HCT116 (cell line): ENCODE results near the gene INPP5E. TPM values are rescaled to one million over a fixed set of nuclear protein-coding genes. Genes with fewer than 3 reads are reported as not detected.

Source experiments
- ATAC-seq: fragments of 200-7000 bp; cut with Tn5 transposase; 2 replicates; pipeline ENCODE4 v1.9.1; 2020; ENCODE audit warnings: mild to moderate bottlenecking, moderate library complexity
- BruUV-seq: library from RNA; stranded (reverse); fragments of 400-500 nt; replicated peaks from 2 replicates; lab custom pipeline; 2021; lab: Mats Ljungman, UMichigan
- CTCF ChIA-PET: fragments of 300-600 bp; sonication (Branson Sonifier 250); formaldehyde crosslinking; loops from one replicate; lab custom pipeline; 2021; ENCODE audit warnings: antibody characterized with exemption; lab: Charles Lee
- POLR2A ChIA-PET: fragments of 300-600, 350-600 bp; sonication (Branson Sonifier 250); formaldehyde crosslinking; loops from one replicate; lab custom pipeline; 2021; ENCODE audit warnings: antibody characterized with exemption; lab: Charles Lee
- RAD21 ChIA-PET, 2 experiments: fragments of 300-600 bp; sonication (Branson Sonifier 250); formaldehyde crosslinking; loops; one replicate each; lab custom pipeline; 2023; ENCODE audit warnings: low total read pairs in 2 of 2; ENCODE audit not compliant: uncharacterized antibody in 2 of 2, unreplicated experiment in 2 of 2, low non-redundant PET in 1 of 2; lab: Charles Lee
- DNase-seq: peaks from one replicate; pipeline ENCODE4 v3.0.0-alpha.2; 2010; ENCODE audit warnings: low read depth, low spot score
- H2AFZ ChIP-seq: fragments of 200-600 bp; shearing (Covaris generic), sonication (generic); 2 replicates; pipeline ENCODE4 v1.6.1; 2017; ENCODE audit warnings: low read depth, mixed run types, mixed read lengths, antibody characterized with exemption, low read length; ENCODE audit not compliant: poor library complexity, severe bottlenecking
- H3K27ac ChIP-seq: 2 replicates; pipeline ENCODE4 v1.5.1; 2012; ENCODE audit warnings: low read depth, low read length
- H3K27me3 ChIP-seq: fragments of 200-600 bp; sonication (generic); 2 replicates; pipeline ENCODE4 v1.6.1; 2016; ENCODE audit warnings: mixed run types, low read length, mixed read lengths; ENCODE audit not compliant: insufficient read depth
- H3K36me3 ChIP-seq, 2 experiments: fragments of 200-500 bp in 1 of 2; fragments of 200-600 bp in 1 of 2; sonication (Bioruptor generic) in 1 of 2; sonication (generic) in 1 of 2; 2 replicates each; pipeline versions ENCODE4 v1.5.1 to v1.6.1; 2014 to 2016; ENCODE audit warnings: low read length in 2 of 2, inconsistent platforms in 1 of 2, mixed read lengths in 1 of 2, mixed run types in 1 of 2; ENCODE audit not compliant: insufficient read depth in 2 of 2, control insufficient read depth in 1 of 2
- H3K4me1 ChIP-seq, 2 experiments: fragments of 200-600 bp in 1 of 2; sonication (generic) in 1 of 2; 2 replicates each; pipeline versions ENCODE4 v1.5.1 to v1.6.1; 2012 to 2017; ENCODE audit warnings: low read length in 2 of 2, inconsistent platforms in 1 of 2, mild to moderate bottlenecking in 1 of 2, mixed read lengths in 1 of 2, mixed run types in 1 of 2, moderate library complexity in 1 of 2; ENCODE audit not compliant: insufficient read depth in 2 of 2, control insufficient read depth in 1 of 2
- H3K4me2 ChIP-seq: fragments of 200-600 bp; sonication (generic); 2 replicates; pipeline ENCODE4 v1.6.1; 2017; ENCODE audit warnings: mixed run types, low read length, mixed read lengths
- H3K4me3 ChIP-seq, 2 experiments: fragments of 200-600 bp in 1 of 2; sonication (generic) in 1 of 2; replicated peaks in 1 of 2; 2 replicates each; pipeline ENCODE4 v1.5.1; 2011 to 2016; ENCODE audit warnings: low read length in 2 of 2, control low read depth in 1 of 2, low read depth in 1 of 2, mild to moderate bottlenecking in 1 of 2, mixed read lengths in 1 of 2, mixed run types in 1 of 2
- H3K79me2 ChIP-seq: fragments of 200-600 bp; sonication (generic); 2 replicates; pipeline ENCODE4 v1.6.1; 2017; ENCODE audit warnings: mild to moderate bottlenecking, mixed run types, low read length, moderate library complexity, mixed read lengths; ENCODE audit not compliant: insufficient read depth
- H3K9ac ChIP-seq: fragments of 200-600 bp; sonication (generic); 2 replicates; pipeline ENCODE4 v1.6.1; 2016; ENCODE audit warnings: low read length, mixed read lengths
- H3K9me2 ChIP-seq: fragments of 200-600 bp; sonication (generic), shearing (Covaris generic); 2 replicates; pipeline ENCODE4 v1.6.1; 2017; ENCODE audit warnings: mixed run types, mild to moderate bottlenecking, moderate library complexity; ENCODE audit not compliant: insufficient read depth
- H3K9me3 ChIP-seq, 2 experiments: fragments of 200-500 bp in 1 of 2; fragments of 200-600 bp in 1 of 2; sonication (Bioruptor generic) in 1 of 2; sonication (generic) in 1 of 2; 2 replicates each; pipeline ENCODE4 v1.6.1; 2014 to 2017; ENCODE audit warnings: low read length in 2 of 2, mixed read lengths in 2 of 2, inconsistent platforms in 1 of 2, low read depth in 1 of 2, mild to moderate bottlenecking in 1 of 2, mixed run types in 1 of 2, moderate library complexity in 1 of 2; ENCODE audit not compliant: control insufficient read depth in 1 of 2, insufficient read depth in 1 of 2
- H4K20me1 ChIP-seq: fragments of 200-600 bp; sonication (generic), shearing (Covaris generic); 2 replicates; pipeline ENCODE4 v1.6.1; 2017; ENCODE audit warnings: mixed run types, mild to moderate bottlenecking, moderate library complexity; ENCODE audit not compliant: insufficient read depth
- ATF3 ChIP-seq: IDR thresholded peaks from 2 replicates; pipeline ENCODE4 v1.6.1; 2012
- CTCF ChIP-seq, 3 experiments: fragments of 200-600 bp in 1 of 3; sonication (generic) in 1 of 3; IDR thresholded peaks in 2 of 3; conservative IDR thresholded peaks in 1 of 3; 2 replicates each; pipeline ENCODE4 v1.5.1; 2012 to 2017; ENCODE audit warnings: low read depth in 2 of 3, low read length in 2 of 3, antibody characterized with exemption in 1 of 3, borderline replicate concordance in 1 of 3, control low read depth in 1 of 3, mild to moderate bottlenecking in 1 of 3, mixed read lengths in 1 of 3, mixed run types in 1 of 3, moderate library complexity in 1 of 3; ENCODE audit not compliant: insufficient read depth in 1 of 3
- EGR1 ChIP-seq: IDR thresholded peaks from 2 replicates; pipeline ENCODE4 v1.6.1; 2012; ENCODE audit warnings: low read depth
- ELF1 ChIP-seq: IDR thresholded peaks from 2 replicates; pipeline ENCODE4 v1.6.1; 2012; ENCODE audit warnings: low read depth, borderline replicate concordance
- EZH2phosphoT487 ChIP-seq: fragments of 200-600 bp; IDR thresholded peaks from 2 replicates; pipeline ENCODE4 v1.6.1; 2018; ENCODE audit warnings: antibody characterized with exemption, borderline replicate concordance
- FOSL1 ChIP-seq: IDR thresholded peaks from 2 replicates; pipeline ENCODE4 v1.6.1; 2012; ENCODE audit warnings: low read depth
- SP1 ChIP-seq: IDR thresholded peaks from 2 replicates; pipeline ENCODE4 v1.6.1; 2012; ENCODE audit warnings: low read depth
- TCF7L2 ChIP-seq: IDR thresholded peaks from 2 replicates; pipeline ENCODE4 v1.7.0; 2011; ENCODE audit warnings: borderline replicate concordance, inconsistent platforms; ENCODE audit not compliant: insufficient read depth, insufficient read length; ENCODE audit errors: extremely low read depth
- YY1 ChIP-seq: IDR thresholded peaks from 2 replicates; pipeline ENCODE4 v1.6.1; 2011; ENCODE audit warnings: low read length, low read depth, moderate library complexity, mild to moderate bottlenecking; ENCODE audit not compliant: insufficient replicate concordance; ENCODE audit errors: extremely low read depth
- ZBTB33 ChIP-seq: IDR thresholded peaks from 2 replicates; pipeline ENCODE4 v1.6.1; 2011; ENCODE audit warnings: mild to moderate bottlenecking, low read length, moderate library complexity; ENCODE audit not compliant: insufficient replicate concordance; ENCODE audit errors: extremely low read depth
- ZFX ChIP-seq: fragments of 450-650 bp; IDR thresholded peaks from 2 replicates; pipeline ENCODE4 v1.6.1; 2017
- ZNF274 ChIP-seq: fragments of 200-500 bp; sonication (Bioruptor generic); IDR thresholded peaks from 2 replicates; pipeline ENCODE4 v1.6.1; 2014; ENCODE audit warnings: mild to moderate bottlenecking, low read depth, low read length, inconsistent platforms
- intact Hi-C: fragments of 100-400 bp; cut with micrococcal nuclease; formaldehyde crosslinking; loops from 2 replicates; pipeline ENCODE4 v1.10.0; 2022
- total RNA-seq: library from RNA; stranded (reverse); gene quantifications from one replicate; pipeline ENCODE4 v1.2.1, GENCODE V29; 2021; ENCODE audit not compliant: unreplicated experiment

The INPP5E gene
- total RNA-seq, 1 experiment from 2014 or later, result 23.8 TPM

GRCh38 chr9:136455043-136456002 is 15.7 kb upstream of the INPP5E start:
- POLR2A ChIA-PET, result no interaction called here
- Histone ChIP-seq H3K4me1 (no peaks in the 10 kb centered on the region), H3K27ac (no peak overlapping the region), H3K4me3 (no peak overlapping the region), H3K36me3 (peaks cover 53 to 55% of the 10 kb centered on the region in 2 experiments; a peak in 3 of 4 replicates), H3K9me3 (no peaks in the 10 kb centered on the region), H4K20me1 (no peaks in the 10 kb centered on the region), H3K9ac (no peak overlapping the region), H3K9me2 (no peaks in the 10 kb centered on the region), H3K79me2 (no peaks in the 10 kb centered on the region; the same call in 1 of the 2 replicates), H3K27me3 (no peaks in the 10 kb centered on the region), H2AFZ (no peak overlapping the region), H3K4me2 (no peak overlapping the region)
- DNase-seq (no peak), ATAC-seq (0 out of 2 replicates have a peak, but pooled peaks have one; percentile 16)
- BruUV-seq, result no TSS peak
- TF ChIP-seq YY1 (no peak), ZNF274 (no peak), EGR1 (no peak), EZH2phosphoT487 (no peak)
- intact Hi-C loops, result no loop called here
- RAD21 ChIA-PET, result no interaction called here
- CTCF ChIA-PET, result no interaction called here

- no peak for DNase-seq
- BruUV-seq, result no TSS peak
- no peak for TF ChIP-seq ZBTB33
- TF ChIP-seq ELF1, result no peak
- TF ChIP-seq ZFX, result no peak
- TF ChIP-seq CTCF (IDR thresholded peaks at IDR 0.05 in 2 of 3, conservative IDR thresholded peaks at IDR 0.05 in 1 of 3; ENCODE audit: borderline replicate concordance in 1 of 3, insufficient read depth in 1 of 3, low read depth in 2 of 3, low read length in 2 of 3), result no peak
- TF ChIP-seq EZH2phosphoT487, result no peak
- no peak for TF ChIP-seq FOSL1
- TF ChIP-seq TCF7L2, result no peak
- TF ChIP-seq SP1, result no peak
- TF ChIP-seq ATF3, result no peak
These were observed 14.6 kb upstream of the INPP5E start for GRCh38 chr9:136454026-136454796.

More at GRCh38 chr9:136454026-136454796, 14.6 kb upstream of the INPP5E start:
- intact Hi-C loops, result no loop called here
- H3K79me2 ChIP-seq, result peaks cover 3% of the 10 kb centered on the region; the same call in 1 of the 2 replicates
- no peaks in the 10 kb centered on the region for H3K27me3 ChIP-seq
- no peak overlapping the region for H2AFZ ChIP-seq
- H3K27ac ChIP-seq, result no peak overlapping the region
- no peaks in the 10 kb centered on the region for H4K20me1 ChIP-seq
- no peaks in the 10 kb centered on the region for H3K4me1 ChIP-seq
- H3K9ac ChIP-seq, result no peak overlapping the region
- H3K9me3 ChIP-seq, result no peaks in the 10 kb centered on the region
- H3K36me3 ChIP-seq, result peaks cover 47 to 56% of the 10 kb centered on the region in 2 experiments; a peak in 3 of 4 replicates
- no peak for ATAC-seq
- POLR2A ChIA-PET, result no interaction called here
- no peak overlapping the region for H3K4me3 ChIP-seq
- RAD21 ChIA-PET, result no interaction called here
- CTCF ChIA-PET, result no interaction called here
- H3K9me2 ChIP-seq, result no peaks in the 10 kb centered on the region
- no peak overlapping the region for H3K4me2 ChIP-seq
